Heart left ventricle (tissue), 16 donors: Measurements from ENCODE around the gene FEZ2. TPM values are rescaled to one million over a fixed set of nuclear protein-coding genes. Genes with fewer than 3 reads are reported as not detected.

ENCODE experiments used
- ATAC-seq, 4 donors: fragments of 200-7000 bp; cut with Tn5 transposase; one replicate each; pipeline ENCODE4 v1.9.1; 2020 to 2022; ENCODE audit warnings: moderate library complexity in 4 of 4, mild to moderate bottlenecking in 3 of 4, moderate number of reproducible peaks in 1 of 4
- DNase-seq, 5 donors: peaks; one replicate each; pipeline ENCODE4 v3.0.0-alpha.2; 2020
- H3K27ac ChIP-seq, 12 donors: fragments of 200-600 bp; sonication (generic) in 4 of 12; one replicate each; pipeline versions ENCODE4 v1.5.0 to v1.8.0; 2016 to 2022; ENCODE audit warnings: mild to moderate bottlenecking in 2 of 12
- H3K27me3 ChIP-seq, 9 donors: fragments of 200-600 bp; sonication (generic) in 2 of 9; one replicate each; pipeline versions ENCODE4 v1.5.1 to v1.8.0; 2016 to 2022; ENCODE audit warnings: mild to moderate bottlenecking in 3 of 9
- H3K36me3 ChIP-seq, 9 donors: fragments of 200-600 bp; sonication (generic) in 2 of 9; one replicate each; pipeline versions ENCODE4 v1.5.0 to v1.8.0; 2018 to 2022; ENCODE audit warnings: mild to moderate bottlenecking in 2 of 9
- H3K4me1 ChIP-seq, 12 donors: fragments of 200-600 bp; sonication (generic) in 4 of 12; one replicate each; pipeline versions ENCODE4 v1.5.0 to v1.8.0; 2016 to 2022; ENCODE audit warnings: mild to moderate bottlenecking in 3 of 12
- H3K4me3 ChIP-seq, 12 donors: fragments of 200-600 bp; sonication (generic) in 4 of 12; one replicate each; pipeline versions ENCODE4 v1.5.0 to v1.8.0; 2017 to 2022; ENCODE audit warnings: mild to moderate bottlenecking in 9 of 12, moderate library complexity in 4 of 12
- H3K9me3 ChIP-seq, 12 donors: fragments of 200-600 bp; sonication (generic) in 4 of 12; one replicate each; pipeline versions ENCODE4 v1.5.0 to v1.8.0; 2016 to 2022; ENCODE audit warnings: mild to moderate bottlenecking in 1 of 12
- CTCF ChIP-seq, 12 donors: fragments of 200-600 bp; sonication (generic) in 4 of 12; IDR thresholded peaks; one replicate each; pipeline versions ENCODE4 v1.5.0 to v1.8.0; 2018 to 2022; ENCODE audit warnings: antibody characterized with exemption in 12 of 12, mild to moderate bottlenecking in 5 of 12
- POLR2A ChIP-seq, 2 donors: fragments of 450-650 bp; IDR thresholded peaks; one replicate each; pipeline ENCODE4 v1.6.1; 2017; ENCODE audit warnings: antibody characterized with exemption in 2 of 2, mild to moderate bottlenecking in 2 of 2, moderate library complexity in 2 of 2
- WGBS, 4 donors: extraction: QIAGEN DNeasy Blood & Tissue Kit in 2 of 4; methylation state at CpG; one replicate each; pipeline versions ENCODE4 v1.1.5 to v1.1.7; 2013 to 2018; 5-methylcytosine and 5-hydroxymethylcytosine counted together
- intact Hi-C, 10 donors: fragments of 100-400 bp; cut with DNase I; formaldehyde crosslinking; loops; one replicate each; pipeline versions ENCODE4 v1.11.1 to v1.14.2; 2022
- polyA plus RNA-seq, 2 donors: library from polyadenylated mRNA; stranded (reverse); fragments of 200-250 nt; gene quantifications; one replicate each; pipeline ENCODE4 v1.2.3, GENCODE V29; 2013
- total RNA-seq, 9 donors: library from RNA; depleted of rRNA in 2 of 9; stranded (reverse); fragments of >200 nt in 2 of 9; fragmentation: NEBNext Ultra II Directional in 3 of 9; extraction: Animal tissue kit (Norgen Biotek cat#: 25700) in 3 of 9; gene quantifications; one replicate each; pipeline versions ENCODE4 v1.1.0 to v1.2.4, GENCODE V29; 2016 to 2023
- donor health status: ischemic (EF 13 %, LVEDD 7.1; RV severe dilation, severe dysfunction).
- donor health status: healthy with polysubstance abuse.
- donor health status: DM: no; HTN: yes; CAD: no.
- donor health status: DM: no; HTN: no; CAD: no.
- donor health status: ischemic (EF 25% LVEDD 6.9; RV normal size, moderate dysfunction).
- donor health status: ischemic (EF 25% LVEDD 5.7; RV mildly dilated, moderate dysfunction).
- donor health status: healthy.
- donor health status: DM: yes; HTN: yes; CAD: no.
- donor health status: ischemic (EF 35%, LVEDD 5.7; RV mildly dilated, moderate dysfunction).
- donor health status: nonischemic (EF 11% LVEDD 7.7; RV severe dilation, severe dysfunction).
- donor health status: DM: yes; HTN: yes; CAD: no.
- donor health status: PGD.
- donor health status: ischemic (EF 29% LVEDD 5.4; RV normal size, mild dysfunction).
- donor health status: nonischemic (EF 23%, LVEDD 6.1; RV moderate dilation, normal function).

The FEZ2 gene
- total and polyA plus RNA-seq, 11 donors: 26.5 to 55.4 (median 48.4) TPM

GRCh38 chr2:36513661-36514060 is 84.3 kb downstream of the FEZ2 start:
- H3K36me3 ChIP-seq: peaks cover 0 to 100% (median 73%) of the 10 kb centered on the region in 9 donors
- intact Hi-C loops: loop anchor here in 3 of 10 donors (10.0 kb wide), 1 partner anchor 151 kb away; no protein-coding TSS in a partner anchor

GRCh38 chr2:36512705-36513104 is 85.3 kb downstream of the FEZ2 start:
- intact Hi-C loops: loop anchor here in 3 of 10 donors (10.0 kb wide), 1 partner anchor 152 kb away; no protein-coding TSS in a partner anchor
- no peak for DNase-seq
- 73 to 80% (median 78%) methylated on average over 3 of the region's 3 CpGs for WGBS, 4 donors
- no peak overlapping the region for H3K27ac ChIP-seq
- no peaks in the 10 kb centered on the region for H3K9me3 ChIP-seq
- H3K36me3 ChIP-seq: peaks cover 0 to 99% (median 64%) of the 10 kb centered on the region in 9 donors
- no peak overlapping the region for H3K4me3 ChIP-seq
- H3K27me3 ChIP-seq: no peaks in the 10 kb centered on the region
- ATAC-seq: no peak
- H3K4me1 ChIP-seq: no peaks in the 10 kb centered on the region
- TF ChIP-seq POLR2A (IDR thresholded peaks at IDR 0.05): no peak
- no peak for TF ChIP-seq CTCF (IDR thresholded peaks at IDR 0.05)

More at GRCh38 chr2:36513661-36514060, 84.3 kb downstream of the FEZ2 start:
- WGBS, 4 donors: 94 to 100% (median 97%) methylated on average over 2 of the region's 2 CpGs
- H3K27ac ChIP-seq: no peak overlapping the region
- no peaks in the 10 kb centered on the region for H3K9me3 ChIP-seq
- H3K4me3 ChIP-seq: no peak overlapping the region
- no peak for DNase-seq
- no peaks in the 10 kb centered on the region for H3K4me1 ChIP-seq
- TF ChIP-seq CTCF (IDR thresholded peaks at IDR 0.05): no peak
- TF ChIP-seq POLR2A (IDR thresholded peaks at IDR 0.05): no peak
- ATAC-seq: no peak
- H3K27me3 ChIP-seq: no peaks in the 10 kb centered on the region

GRCh38 chr2:36511858-36512603 is 85.9 kb downstream of the FEZ2 start:
- DNase-seq (no peak), ATAC-seq (no peak)
- Histone ChIP-seq H3K4me1 (no peaks in the 10 kb centered on the region), H3K36me3 (peaks cover 0 to 94% (median 57%) of the 10 kb centered on the region in 9 donors), H3K27me3 (no peaks in the 10 kb centered on the region), H3K4me3 (no peak overlapping the region), H3K27ac (no peak overlapping the region), H3K9me3 (no peaks in the 10 kb centered on the region)
- intact Hi-C loops: loop anchor here in 3 of 10 donors (10.0 kb wide), 1 partner anchor 153 kb away; no protein-coding TSS in a partner anchor
- 89 to 95% (median 91%) methylated on average over 9 of the region's 9 CpGs for WGBS, 4 donors
- no peak for TF ChIP-seq POLR2A (IDR thresholded peaks at IDR 0.05)
- TF ChIP-seq CTCF (IDR thresholded peaks at IDR 0.05): no peak

GRCh38 chr2:36509075-36509474 is 88.9 kb downstream of the FEZ2 start:
- DNase-seq (no peak), ATAC-seq (no peak)
- peaks cover 0 to 90% (median 34%) of the 10 kb centered on the region in 9 donors for H3K36me3 ChIP-seq
- H3K27me3 ChIP-seq: no peaks in the 10 kb centered on the region
- no peak overlapping the region for H3K27ac ChIP-seq
- intact Hi-C loops: loop anchor here in 6 of 10 donors (5.0 to 10.0 kb wide), 3 partner anchors 153 to 157 kb away; no protein-coding TSS in a partner anchor
- TF ChIP-seq POLR2A (IDR thresholded peaks at IDR 0.05): no peak
- H3K9me3 ChIP-seq: no peaks in the 10 kb centered on the region
- WGBS, 4 donors: 94 to 97% (median 95%) methylated on average over 6 of the region's 6 CpGs
- no peaks in the 10 kb centered on the region for H3K4me1 ChIP-seq
- no peak overlapping the region for H3K4me3 ChIP-seq
